ENCODE data around the gene CD200. TPM values are rescaled to one million over a fixed set of nuclear protein-coding genes. Genes with fewer than 3 reads are reported as not detected.

The CD200 gene
- total and polyA plus RNA-seq, 11 donors: 0.26 to 23.9 (median 0.81) TPM

DNA sequence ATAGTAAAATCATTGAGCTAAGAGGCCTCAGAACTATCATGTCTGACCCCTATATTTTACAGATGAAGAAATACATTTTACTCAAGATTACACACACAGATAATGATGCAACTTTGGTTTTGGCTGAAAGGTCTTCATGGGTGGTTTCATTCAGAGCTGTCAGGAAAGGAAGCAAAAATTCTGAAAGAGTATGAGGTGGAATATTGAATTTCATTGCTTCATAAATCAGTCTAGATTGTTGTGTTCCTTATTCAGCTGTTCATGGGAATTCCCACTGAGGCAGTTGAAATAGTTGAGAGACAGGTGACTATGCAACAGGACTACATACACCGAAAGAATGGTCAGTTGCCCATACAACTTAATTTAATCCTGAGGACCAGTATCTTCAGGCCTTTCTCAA is 39.4 kb downstream of the CD200 start:
- intact Hi-C loops (cut with DNase I): no loop called here
- Histone ChIP-seq H3K27ac (peak overlapping the region in 7 of 12 donors; percentile 59 to 87 (median 83)), H3K4me1 (peaks cover 0 to 50% (median 18%) of the 10 kb centered on the region in 12 donors), H3K36me3 (no peaks in the 10 kb centered on the region), H3K4me3 (no peak overlapping the region), H3K27me3 (no peaks in the 10 kb centered on the region), H3K9me3 (no peaks in the 10 kb centered on the region)
- no peak for DNase-seq
- no peak for ATAC-seq
- 86 to 100% (median 97%) methylated on average over 1 of the region's 1 CpG for WGBS, 4 donors
- TF ChIP-seq, protein P1, sequence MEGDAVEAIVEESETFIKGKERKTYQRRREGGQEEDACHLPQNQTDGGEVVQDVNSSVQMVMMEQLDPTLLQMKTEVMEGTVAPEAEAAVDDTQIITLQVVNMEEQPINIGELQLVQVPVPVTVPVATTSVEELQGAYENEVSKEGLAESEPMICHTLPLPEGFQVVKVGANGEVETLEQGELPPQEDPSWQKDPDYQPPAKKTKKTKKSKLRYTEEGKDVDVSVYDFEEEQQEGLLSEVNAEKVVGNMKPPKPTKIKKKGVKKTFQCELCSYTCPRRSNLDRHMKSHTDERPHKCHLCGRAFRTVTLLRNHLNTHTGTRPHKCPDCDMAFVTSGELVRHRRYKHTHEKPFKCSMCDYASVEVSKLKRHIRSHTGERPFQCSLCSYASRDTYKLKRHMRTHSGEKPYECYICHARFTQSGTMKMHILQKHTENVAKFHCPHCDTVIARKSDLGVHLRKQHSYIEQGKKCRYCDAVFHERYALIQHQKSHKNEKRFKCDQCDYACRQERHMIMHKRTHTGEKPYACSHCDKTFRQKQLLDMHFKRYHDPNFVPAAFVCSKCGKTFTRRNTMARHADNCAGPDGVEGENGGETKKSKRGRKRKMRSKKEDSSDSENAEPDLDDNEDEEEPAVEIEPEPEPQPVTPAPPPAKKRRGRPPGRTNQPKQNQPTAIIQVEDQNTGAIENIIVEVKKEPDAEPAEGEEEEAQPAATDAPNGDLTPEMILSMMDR (IDR thresholded peaks at IDR 0.05): no peak
- no peak for TF ChIP-seq POLR2A (IDR thresholded peaks at IDR 0.05)

DNA sequence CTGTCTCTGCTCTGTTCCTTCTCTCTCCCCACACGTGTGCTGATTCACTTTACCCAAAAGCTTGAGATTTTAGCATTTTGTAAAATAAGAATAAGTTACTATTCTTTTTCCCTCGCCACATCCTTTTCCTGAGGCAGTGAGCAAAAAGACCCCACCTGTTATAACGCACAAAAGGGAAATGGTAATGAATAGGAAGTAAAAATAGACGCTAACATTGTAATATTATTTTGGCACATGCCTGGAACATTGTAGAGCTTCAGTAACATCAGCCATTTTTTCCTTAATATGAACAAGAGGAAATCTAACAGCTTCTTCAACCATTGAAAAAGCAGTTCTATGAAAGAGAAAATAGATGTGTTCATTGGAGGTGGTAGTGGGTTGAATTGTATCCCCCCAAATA is 40.5 kb downstream of the CD200 start:
- Histone ChIP-seq H3K9me3 (no peaks in the 10 kb centered on the region), H3K27me3 (no peaks in the 10 kb centered on the region), H3K4me3 (no peak overlapping the region), H3K36me3 (no peaks in the 10 kb centered on the region), H3K27ac (peak overlapping the region; percentile 22 to 87 (median 78)), H3K4me1 (peaks cover 0 to 61% (median 20%) of the 10 kb centered on the region in 12 donors)
- peak in 2 of 4 donors; percentile 28 to 67 for ATAC-seq
- DNase-seq: no peak
- intact Hi-C loops (cut with DNase I): no loop called here
- TF ChIP-seq POLR2A (IDR thresholded peaks at IDR 0.05): no peak
- TF ChIP-seq, protein P1 (IDR thresholded peaks at IDR 0.05): no peak
- WGBS, 4 donors: 56 to 67% (median 61%) methylated on average over 4 of the region's 4 CpGs

DNA sequence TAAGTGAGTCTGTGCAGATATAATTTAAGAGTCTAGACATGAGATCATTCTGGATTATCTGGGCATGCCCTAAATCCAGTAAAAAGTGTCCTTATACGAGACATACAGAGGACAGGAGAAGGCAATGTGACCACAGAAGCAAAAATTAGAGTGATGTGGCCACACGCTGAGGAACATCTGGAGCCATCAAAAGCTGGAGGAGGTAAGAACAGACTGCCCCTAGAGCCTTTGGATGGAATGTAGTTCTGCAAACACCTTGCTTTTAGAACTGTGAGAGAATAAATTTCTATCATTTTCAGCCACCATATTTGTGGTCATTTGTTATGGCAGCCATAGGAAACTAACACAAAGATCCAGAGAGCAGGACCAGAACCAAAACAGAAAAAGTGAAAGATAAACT is 41.0 kb downstream of the CD200 start:
- ATAC-seq (no peak), DNase-seq (no peak)
- H3K9me3 ChIP-seq: no peaks in the 10 kb centered on the region
- H3K4me1 ChIP-seq: peaks cover 0 to 62% (median 20%) of the 10 kb centered on the region in 12 donors
- no peak for TF ChIP-seq POLR2A (IDR thresholded peaks at IDR 0.05)
- TF ChIP-seq, protein P1 (IDR thresholded peaks at IDR 0.05): no peak
- peak overlapping the region; percentile 3 to 87 (median 78) for H3K27ac ChIP-seq
- 67 to 80% (median 75%) methylated on average over 2 of the region's 2 CpGs for WGBS, 4 donors
- intact Hi-C loops (cut with DNase I): no loop called here
- no peaks in the 10 kb centered on the region for H3K27me3 ChIP-seq
- no peak overlapping the region for H3K4me3 ChIP-seq
- H3K36me3 ChIP-seq: no peaks in the 10 kb centered on the region

DNA sequence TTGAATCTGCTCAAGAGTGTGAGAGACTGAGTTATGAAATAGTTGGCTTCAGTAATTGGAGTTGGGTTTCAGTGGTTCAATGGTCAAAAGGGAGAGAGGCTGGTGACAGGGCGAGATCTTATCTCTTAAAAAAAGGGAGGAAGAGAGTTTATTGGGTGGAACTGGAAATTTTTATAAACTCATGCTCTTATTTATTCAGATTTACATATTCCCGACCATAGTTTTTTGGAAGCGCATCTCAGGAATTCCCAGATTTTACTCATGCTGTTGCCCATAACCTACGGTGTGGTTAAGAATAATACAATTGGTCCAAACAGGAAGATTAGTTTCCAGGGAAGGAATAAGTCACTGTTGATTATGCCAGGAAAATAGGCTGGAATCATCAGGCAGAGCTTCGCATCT is 41.4 kb downstream of the CD200 start:
- 54 to 68% (median 62%) methylated on average over 5 of the region's 5 CpGs for WGBS, 4 donors
- Histone ChIP-seq H3K9me3 (no peaks in the 10 kb centered on the region), H3K27ac (peak overlapping the region in 11 of 12 donors; percentile 3 to 87 (median 80)), H3K36me3 (no peaks in the 10 kb centered on the region), H3K4me3 (no peak overlapping the region), H3K4me1 (peaks cover 0 to 62% (median 20%) of the 10 kb centered on the region in 12 donors), H3K27me3 (no peaks in the 10 kb centered on the region)
- TF ChIP-seq, protein P1 (IDR thresholded peaks at IDR 0.05): no peak
- no peak for TF ChIP-seq POLR2A (IDR thresholded peaks at IDR 0.05)
- intact Hi-C loops (cut with DNase I): no loop called here
- DNase-seq (no peak), ATAC-seq (peak in 3 of 4 donors; percentile 36 to 56 (median 47))

All from heart left ventricle (tissue), 16 donors.